Neural crest cell (in vitro differentiated cells): ENCODE results near the gene DAPK1. TPM values are rescaled to one million over a fixed set of nuclear protein-coding genes. Genes with fewer than 3 reads are reported as not detected.

Experiments used
- DNase-seq: peaks from one replicate; pipeline ENCODE4 v3.0.0; 2021; ENCODE audit warnings: low read depth, mixed read lengths, low spot score
- H3K27ac Mint-ChIP-seq: one replicate; pipeline ENCODE4 v1.8.0; 2021; ENCODE audit warnings: mild to moderate bottlenecking, mixed read lengths; ENCODE audit not compliant: unreplicated experiment
- H3K27me3 Mint-ChIP-seq: 2 replicates; pipeline ENCODE4 v1.8.0; 2021; ENCODE audit warnings: low read depth, mild to moderate bottlenecking, mixed read lengths
- H3K36me3 Mint-ChIP-seq: 2 replicates; pipeline ENCODE4 v1.8.0; 2021; ENCODE audit warnings: low read depth, mild to moderate bottlenecking, mixed read lengths
- H3K4me1 Mint-ChIP-seq: 2 replicates; pipeline ENCODE4 v1.8.0; 2021; ENCODE audit warnings: mixed read lengths
- H3K4me3 Mint-ChIP-seq: one replicate; pipeline ENCODE4 v1.8.0; 2021; ENCODE audit warnings: mild to moderate bottlenecking, mixed read lengths
- H3K9me3 Mint-ChIP-seq: 2 replicates; pipeline ENCODE4 v1.8.0; 2021; ENCODE audit warnings: mixed read lengths
- total RNA-seq: library from RNA; stranded (reverse); gene quantifications from 2 replicates; pipeline ENCODE4 v1.2.1, GENCODE V29; 2021
- TF ChIP-seq, protein P1 (sequence below): fragments of 200-600 bp; sonication (generic); conservative IDR thresholded peaks from 2 replicates; pipeline ENCODE4 v1.5.0; 2021; ENCODE audit warnings: antibody characterized with exemption, mild to moderate bottlenecking

The DAPK1 gene
- total RNA-seq, 1 donor from 2014 or later, result 62.7 TPM

- Mint-ChIP-seq H3K4me3 (no peak overlapping the region), H3K27ac (no peak overlapping the region), H3K27me3 (peaks cover 3% of the 10 kb centered on the region), H3K4me1 (peaks cover 7% of the 10 kb centered on the region), H3K36me3 (no peaks in the 10 kb centered on the region), H3K9me3 (peaks cover 5% of the 10 kb centered on the region)
- TF ChIP-seq, protein P1, sequence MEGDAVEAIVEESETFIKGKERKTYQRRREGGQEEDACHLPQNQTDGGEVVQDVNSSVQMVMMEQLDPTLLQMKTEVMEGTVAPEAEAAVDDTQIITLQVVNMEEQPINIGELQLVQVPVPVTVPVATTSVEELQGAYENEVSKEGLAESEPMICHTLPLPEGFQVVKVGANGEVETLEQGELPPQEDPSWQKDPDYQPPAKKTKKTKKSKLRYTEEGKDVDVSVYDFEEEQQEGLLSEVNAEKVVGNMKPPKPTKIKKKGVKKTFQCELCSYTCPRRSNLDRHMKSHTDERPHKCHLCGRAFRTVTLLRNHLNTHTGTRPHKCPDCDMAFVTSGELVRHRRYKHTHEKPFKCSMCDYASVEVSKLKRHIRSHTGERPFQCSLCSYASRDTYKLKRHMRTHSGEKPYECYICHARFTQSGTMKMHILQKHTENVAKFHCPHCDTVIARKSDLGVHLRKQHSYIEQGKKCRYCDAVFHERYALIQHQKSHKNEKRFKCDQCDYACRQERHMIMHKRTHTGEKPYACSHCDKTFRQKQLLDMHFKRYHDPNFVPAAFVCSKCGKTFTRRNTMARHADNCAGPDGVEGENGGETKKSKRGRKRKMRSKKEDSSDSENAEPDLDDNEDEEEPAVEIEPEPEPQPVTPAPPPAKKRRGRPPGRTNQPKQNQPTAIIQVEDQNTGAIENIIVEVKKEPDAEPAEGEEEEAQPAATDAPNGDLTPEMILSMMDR, result no peak
- no peak for DNase-seq
Measured at GRCh38 chr9:87713988-87714330, 216.3 kb downstream of the DAPK1 start.

DNA sequence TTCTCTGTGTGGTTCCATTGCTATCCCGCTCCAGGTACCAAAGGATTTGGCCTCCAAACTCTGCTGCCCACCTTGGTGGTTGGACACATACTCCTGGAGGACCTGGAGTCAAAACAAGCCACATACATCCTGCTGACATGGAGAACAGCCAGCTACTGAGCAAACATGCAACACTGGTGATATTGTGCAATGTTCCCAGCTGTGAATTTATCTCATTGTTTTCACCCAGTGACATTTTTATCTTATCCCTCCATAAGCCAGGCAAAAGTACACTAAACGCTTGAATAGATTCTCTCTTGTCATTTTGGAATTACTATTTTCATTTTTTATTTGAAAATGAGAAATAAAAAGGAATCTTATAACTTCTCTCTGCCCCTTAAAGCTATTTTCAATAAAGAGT, 217.2 kb downstream of the DAPK1 start:
- H3K4me1 Mint-ChIP-seq, result peaks cover 7% of the 10 kb centered on the region
- DNase-seq, result no peak
- H3K27ac Mint-ChIP-seq, result no peak overlapping the region
- H3K27me3 Mint-ChIP-seq, result peaks cover 3% of the 10 kb centered on the region
- peaks cover 5% of the 10 kb centered on the region for H3K9me3 Mint-ChIP-seq
- H3K36me3 Mint-ChIP-seq, result no peaks in the 10 kb centered on the region
- no peak overlapping the region for H3K4me3 Mint-ChIP-seq
- TF ChIP-seq, protein P1, result no peak

GRCh38 chr9:87716141-87716540, 218.5 kb downstream of the DAPK1 start:
- no peaks in the 10 kb centered on the region for H3K36me3 Mint-ChIP-seq
- H3K9me3 Mint-ChIP-seq, result peaks cover 5% of the 10 kb centered on the region
- peaks cover 7% of the 10 kb centered on the region for H3K4me1 Mint-ChIP-seq
- H3K27ac Mint-ChIP-seq, result no peak overlapping the region
- DNase-seq, result no peak
- TF ChIP-seq, protein P1, result no peak
- H3K4me3 Mint-ChIP-seq, result no peak overlapping the region
- peaks cover 6% of the 10 kb centered on the region for H3K27me3 Mint-ChIP-seq

DNA sequence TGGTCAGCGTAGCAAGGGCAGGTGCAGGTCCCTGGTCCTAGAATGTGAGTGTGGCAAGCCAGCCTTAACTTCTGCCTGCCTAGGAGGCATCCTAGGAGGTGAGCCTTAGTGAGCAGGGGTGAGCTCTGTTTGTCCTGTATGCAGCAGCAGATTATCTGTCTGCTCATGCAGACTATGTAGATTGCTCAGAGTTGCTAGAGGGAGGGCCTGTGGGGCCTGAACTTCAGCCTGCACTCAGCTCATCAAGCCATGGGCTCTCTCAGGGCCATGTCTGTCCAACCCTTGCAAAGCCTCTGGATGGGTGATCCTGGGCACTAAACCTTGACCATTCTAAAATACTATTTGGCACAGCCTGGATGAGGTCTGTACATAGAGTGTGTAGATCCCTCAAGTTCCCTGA, 219.8 kb downstream of the DAPK1 start:
- DNase-seq, result no peak
- Mint-ChIP-seq H3K9me3 (peaks cover 5% of the 10 kb centered on the region), H3K4me1 (peaks cover 7% of the 10 kb centered on the region), H3K36me3 (no peaks in the 10 kb centered on the region), H3K4me3 (no peak overlapping the region), H3K27ac (no peak overlapping the region), H3K27me3 (peaks cover 8% of the 10 kb centered on the region)
- TF ChIP-seq, protein P1, result no peak

- no peak for DNase-seq
- no peak overlapping the region for H3K4me3 Mint-ChIP-seq
- no peaks in the 10 kb centered on the region for H3K36me3 Mint-ChIP-seq
- no peaks in the 10 kb centered on the region for H3K9me3 Mint-ChIP-seq
- peaks cover under 1% of the 10 kb centered on the region for H3K4me1 Mint-ChIP-seq
- H3K27ac Mint-ChIP-seq, result no peak overlapping the region
- H3K27me3 Mint-ChIP-seq, result peaks cover 6% of the 10 kb centered on the region
- TF ChIP-seq, protein P1, result no peak
Measured at GRCh38 chr9:87718231-87718630, 220.6 kb downstream of the DAPK1 start.
